NCI-H345 (cell line): ENCODE measurements around the gene DAGLA.

Experiments
- DNase-seq: peaks from one replicate; lab custom pipeline; 2025; lab: John Stamatoyannopoulos, UW

DAGLA gene

DNA sequence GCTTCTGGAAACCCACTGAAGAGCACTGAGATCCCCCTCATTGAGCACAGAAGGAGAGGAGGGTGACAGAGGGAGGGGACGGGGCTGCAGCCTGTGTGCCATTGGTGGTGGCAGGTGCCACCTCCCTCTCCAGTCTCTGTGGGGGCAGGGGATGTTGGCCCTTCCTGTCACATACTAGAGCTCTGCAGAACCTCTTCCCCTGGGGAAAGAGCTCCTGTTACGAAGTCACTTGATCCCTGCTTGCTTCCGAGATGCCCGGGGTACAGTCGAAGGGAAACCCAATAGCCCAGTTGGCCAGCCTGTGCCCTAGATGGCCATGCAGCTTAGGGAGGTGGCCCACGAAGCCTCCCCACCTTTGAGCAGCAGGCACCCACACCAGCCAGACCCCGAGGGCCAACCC lies 29.4 kb downstream of the DAGLA start:
- DNase-seq, result no peak

DNA sequence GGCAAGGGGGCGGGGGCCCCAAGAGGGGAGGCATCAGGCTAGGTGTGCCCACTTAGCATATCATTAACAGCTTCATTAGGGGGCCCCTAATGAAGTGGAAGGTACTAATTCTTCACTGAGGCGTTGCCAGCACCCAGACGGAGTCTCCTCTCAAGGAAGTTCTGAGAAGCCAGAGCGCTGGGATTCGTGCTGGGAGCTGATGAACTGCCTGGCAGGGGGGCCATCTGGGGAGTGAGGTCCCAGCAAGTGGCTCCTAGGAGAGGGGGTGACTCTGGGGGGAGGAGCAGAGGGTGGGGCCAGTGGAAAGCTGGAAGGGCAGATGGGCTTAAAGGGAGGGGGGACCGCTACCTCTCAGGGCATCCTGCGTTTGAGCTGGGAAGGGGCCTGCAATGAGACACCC lies 29.8 kb downstream of the DAGLA start:
- no peak for DNase-seq

- DNase-seq, result no peak
Measured at GRCh38 chr11:61711037-61711436, 30.8 kb downstream of the DAGLA start.

DNA sequence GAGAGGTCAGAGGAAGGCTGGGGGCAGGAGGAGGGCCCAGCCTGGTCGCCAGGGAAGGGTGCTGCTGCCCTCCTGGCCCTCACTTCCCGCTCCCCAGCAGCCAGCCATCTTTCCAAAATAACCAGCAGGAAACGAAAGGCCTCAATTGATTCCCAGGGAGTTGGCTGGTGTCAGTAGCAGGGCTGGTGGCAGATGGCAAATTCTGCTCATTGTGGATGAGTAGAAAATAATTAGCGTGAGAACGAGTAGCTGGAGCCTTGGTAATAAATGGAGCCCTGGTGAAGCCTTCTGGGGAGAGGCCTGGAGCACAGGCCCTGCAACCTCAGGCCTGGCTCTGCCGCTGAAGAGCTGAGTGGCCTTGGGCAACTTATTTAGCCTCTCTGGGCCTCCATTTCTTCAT lies 31.3 kb downstream of the DAGLA start:
- peak; percentile 32 for DNase-seq

- DNase-seq, result no peak
Measured at GRCh38 chr11:61712314-61712713, 32.1 kb downstream of the DAGLA start.

- DNase-seq, result no peak
Measured at GRCh38 chr11:61712846-61713245, 32.7 kb downstream of the DAGLA start.

DNA sequence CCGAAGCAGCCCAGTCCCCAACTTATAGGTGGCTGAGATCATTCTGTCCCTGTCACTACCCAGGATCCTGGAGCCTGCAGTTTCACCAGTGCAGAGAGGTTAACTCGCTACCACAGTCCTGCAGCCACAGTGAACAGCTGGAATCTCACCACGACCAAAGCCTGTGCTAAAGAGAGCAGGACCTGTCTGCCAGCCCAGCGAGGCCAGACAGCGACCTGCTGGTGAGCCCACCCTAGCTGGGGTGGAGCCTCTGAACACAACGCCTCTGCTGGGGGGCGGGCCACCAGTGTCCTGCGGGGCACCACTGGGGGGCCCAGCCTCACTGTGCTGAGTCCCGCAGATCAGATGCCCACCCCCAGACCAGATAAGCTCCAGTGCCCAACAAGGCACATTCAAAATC lies 33.3 kb downstream of the DAGLA start:
- no peak for DNase-seq

DNA sequence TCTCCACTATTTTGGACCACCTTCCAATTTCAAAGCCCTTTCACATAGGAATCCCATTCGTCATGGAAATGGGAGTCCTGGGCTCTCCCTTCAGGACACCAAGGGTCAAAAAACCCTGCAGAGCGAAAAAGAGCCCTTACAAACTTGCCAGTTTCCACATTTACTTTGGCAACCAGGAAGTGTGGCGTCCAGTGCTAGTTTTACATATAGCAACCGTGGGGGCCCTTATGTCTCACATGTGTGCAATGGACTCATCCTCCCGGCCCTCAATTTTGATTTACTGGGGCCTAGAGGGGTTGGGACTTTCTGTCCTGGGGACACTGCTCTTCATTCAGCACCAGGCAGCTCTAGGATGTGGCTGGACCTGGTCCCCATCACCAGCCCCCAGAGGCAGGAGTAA lies 33.7 kb downstream of the DAGLA start:
- DNase-seq, result no peak

DNA sequence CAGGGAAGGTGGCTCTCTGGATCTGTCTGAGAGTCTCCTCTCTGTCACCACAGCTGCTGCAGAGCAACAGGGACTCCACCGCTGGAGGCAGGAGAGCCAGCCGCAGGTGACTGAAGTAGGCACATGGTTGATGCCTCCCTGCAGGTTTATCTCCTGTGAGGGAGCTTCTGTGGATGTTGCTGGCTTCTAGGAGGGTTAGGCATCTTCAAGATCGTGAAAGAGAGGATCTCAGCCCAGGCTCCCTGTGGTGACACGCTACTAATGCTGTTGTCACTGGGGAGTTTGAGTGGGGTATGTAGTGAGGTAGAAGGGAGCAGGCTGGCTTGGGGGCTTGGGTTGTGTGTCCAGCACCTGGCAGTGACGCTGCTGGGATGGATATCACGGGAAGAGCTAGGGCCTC lies 34.1 kb downstream of the DAGLA start:
- no peak for DNase-seq

GRCh38 chr11:61714916-61715315 lies 34.7 kb downstream of the DAGLA start:
- no peak for DNase-seq

GRCh38 chr11:61715867-61716266 lies 35.7 kb downstream of the DAGLA start:
- no peak for DNase-seq

DNA sequence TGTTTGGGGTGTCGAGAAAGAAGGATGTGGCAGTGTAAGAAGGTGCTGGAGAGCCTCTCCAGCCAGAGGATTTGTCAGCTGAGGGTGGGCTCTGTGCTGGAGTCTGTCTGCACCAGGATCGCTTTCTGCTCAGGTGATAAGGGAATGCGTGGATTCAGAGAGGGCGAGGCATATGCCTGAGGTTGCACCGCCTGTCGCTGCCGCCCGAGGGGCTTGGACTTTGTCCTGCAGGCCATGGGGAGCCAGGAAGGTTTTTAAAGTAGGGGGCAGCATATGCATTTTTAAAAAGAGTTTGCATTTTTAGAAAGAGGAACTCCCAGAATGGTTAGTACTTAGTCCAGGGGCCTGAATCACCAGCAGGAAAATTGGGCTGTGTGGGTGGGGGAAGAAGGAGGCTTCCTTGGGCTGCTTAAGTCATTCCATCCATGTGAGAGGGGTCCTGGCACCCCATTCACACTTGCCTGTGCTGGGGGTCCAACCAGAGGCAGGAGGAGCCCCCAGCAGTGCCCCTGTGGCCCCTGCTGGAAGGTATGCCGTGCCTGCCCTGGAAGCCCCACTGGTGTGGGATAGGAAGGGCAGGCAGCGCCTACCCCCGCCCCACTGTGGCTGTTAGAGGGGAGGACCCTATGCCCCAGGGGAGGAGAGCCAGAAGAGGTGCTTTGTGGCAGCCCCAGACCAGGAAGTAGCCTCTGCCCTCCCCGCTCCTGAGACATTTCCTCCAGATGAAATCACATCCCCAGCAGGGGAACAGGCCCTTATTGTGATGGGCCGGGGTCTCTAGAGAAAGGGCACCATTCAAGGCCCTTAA lies 36.5 kb downstream of the DAGLA start:
- no peak for DNase-seq

DNA sequence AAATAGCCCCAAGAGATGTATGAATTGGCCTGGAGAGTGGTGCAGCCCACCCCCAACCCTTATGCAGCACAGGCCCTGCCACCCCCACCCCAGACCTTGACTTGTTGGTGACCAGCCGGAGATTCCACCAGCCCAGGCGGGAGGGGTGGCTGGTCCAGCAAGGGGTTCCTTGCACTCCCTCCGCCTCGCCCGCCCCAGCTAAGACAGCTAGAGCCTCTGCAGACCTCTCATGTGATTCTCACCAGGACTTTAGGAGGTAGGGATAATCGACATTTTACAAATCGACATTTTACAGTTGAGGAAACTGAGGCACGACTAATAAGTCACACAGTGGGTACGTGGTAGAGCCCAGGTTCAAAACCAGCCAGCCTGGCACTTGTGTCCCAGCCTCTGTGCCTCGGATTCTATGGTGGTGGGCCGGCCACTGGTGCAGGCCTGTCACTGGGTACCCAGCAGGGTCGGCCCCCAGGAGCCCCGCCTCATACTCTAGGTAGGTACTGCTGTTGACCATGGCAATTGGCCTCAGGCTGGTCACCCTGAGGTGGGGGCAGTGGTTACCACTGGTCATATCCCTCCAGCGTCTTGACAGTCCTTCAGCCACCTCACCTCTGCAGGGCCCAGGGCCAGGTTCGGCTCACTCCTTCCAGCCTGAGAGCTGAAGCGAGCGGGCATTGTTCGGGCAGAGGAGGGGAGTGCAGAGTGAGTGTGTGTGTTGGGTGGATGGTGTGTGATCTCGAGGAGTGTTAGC lies 37.3 kb downstream of the DAGLA start:
- DNase-seq, result no peak

DNA sequence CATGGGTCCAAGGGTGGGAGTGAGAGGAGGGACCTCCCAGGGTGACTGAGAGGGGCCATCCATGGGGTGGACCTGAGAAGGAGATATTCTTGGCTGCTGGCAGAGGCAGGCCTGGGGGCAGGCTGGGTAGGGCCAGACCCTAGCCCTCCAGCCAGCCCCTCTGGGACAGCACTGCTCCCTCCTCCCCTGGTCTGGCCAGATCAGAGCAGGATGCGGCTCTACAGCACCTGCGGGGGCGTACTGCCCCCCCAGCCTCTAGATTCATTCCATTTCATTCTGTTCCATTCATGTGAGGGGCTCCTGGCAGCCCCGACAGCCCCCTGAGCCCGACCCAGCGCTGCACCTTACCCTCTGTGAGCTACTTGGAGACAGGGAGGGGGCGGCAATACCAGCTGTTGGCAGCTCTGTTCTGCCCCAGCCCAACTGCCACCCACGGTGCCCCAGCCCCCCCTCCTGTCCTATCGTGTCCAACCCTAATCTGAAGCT lies 37.9 kb downstream of the DAGLA start:
- no peak for DNase-seq

GRCh38 chr11:61718621-61719302 lies 38.6 kb downstream of the DAGLA start:
- no peak for DNase-seq

- DNase-seq, result no peak
Measured at GRCh38 chr11:61719978-61720377, 39.8 kb downstream of the DAGLA start.

DNA sequence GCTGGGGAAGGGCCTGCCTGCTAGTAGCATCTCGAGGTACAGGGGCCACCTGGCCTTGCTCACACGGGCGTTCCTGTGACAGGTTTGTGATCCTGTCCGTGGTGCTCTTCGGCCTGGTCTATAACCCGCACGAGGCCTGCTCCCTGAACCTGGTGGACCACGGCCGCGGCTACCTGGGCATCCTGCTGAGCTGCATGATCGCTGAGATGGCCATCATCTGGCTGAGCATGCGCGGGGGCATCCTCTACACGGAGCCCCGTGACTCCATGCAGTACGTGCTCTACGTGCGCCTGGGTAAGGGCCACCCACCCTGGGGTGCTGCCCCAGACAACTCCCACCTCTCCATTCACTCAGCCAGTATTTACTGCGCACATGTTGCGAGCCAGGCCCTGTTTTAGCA lies 40.4 kb downstream of the DAGLA start:
- DNase-seq, result no peak

DNA sequence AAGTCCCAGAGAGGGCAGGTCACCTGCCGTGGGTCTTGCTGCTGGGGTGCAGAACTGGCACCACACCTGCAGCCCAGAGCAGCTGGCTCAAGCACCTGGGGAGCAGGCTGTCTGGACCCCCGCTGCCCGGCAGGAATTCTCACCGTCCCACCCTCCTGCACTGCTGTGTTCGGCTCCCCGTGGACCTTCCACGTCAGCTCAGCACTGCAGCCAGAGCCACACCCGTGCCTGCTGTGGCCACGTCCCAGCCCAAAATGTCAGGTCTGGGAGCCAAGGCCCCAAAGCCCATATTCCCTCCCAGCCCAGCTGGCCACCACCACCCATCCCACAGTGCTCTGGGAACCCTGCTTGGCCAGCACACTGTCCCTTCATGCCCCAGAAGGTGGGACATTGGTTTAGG lies 44.2 kb downstream of the DAGLA start:
- DNase-seq, result no peak

DNA sequence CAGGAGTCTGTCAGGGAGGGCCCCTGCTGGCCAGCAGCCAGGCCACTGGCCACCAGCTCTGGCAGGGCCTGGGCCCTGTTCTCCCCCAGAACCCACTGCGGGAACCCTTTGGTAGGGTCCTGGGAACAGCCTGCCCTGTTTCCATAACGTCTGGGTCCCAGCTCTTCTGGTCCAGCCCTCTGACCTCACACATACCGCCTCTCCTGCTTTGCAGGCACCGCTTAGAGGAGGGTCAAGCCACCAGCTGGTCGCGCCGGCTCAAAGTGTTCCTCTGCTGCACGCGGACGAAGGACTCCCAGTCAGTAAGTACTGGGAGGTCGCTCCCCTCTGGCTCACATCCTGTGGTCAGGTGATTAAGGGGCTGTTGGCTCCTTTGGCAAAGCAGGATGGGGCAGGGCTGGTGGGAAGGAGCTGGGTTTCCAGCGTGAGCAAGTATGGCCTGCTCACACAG lies 45.6 kb downstream of the DAGLA start:
- no peak for DNase-seq

- no peak for DNase-seq
Measured at GRCh38 chr11:61726775-61727174, 46.6 kb downstream of the DAGLA start.

GRCh38 chr11:61727401-61727811 lies 47.2 kb downstream of the DAGLA start:
- no peak for DNase-seq

- no peak for DNase-seq
Measured at GRCh38 chr11:61728066-61728939, 48.1 kb downstream of the DAGLA start.
